ENCODE measurements around the gene AHCYL2.
"Not testable (repeated sequence)": the region's sequence is repeated elsewhere in the genome, so short reads cannot be mapped to it uniquely, and the experiment has no call there.

DNA sequence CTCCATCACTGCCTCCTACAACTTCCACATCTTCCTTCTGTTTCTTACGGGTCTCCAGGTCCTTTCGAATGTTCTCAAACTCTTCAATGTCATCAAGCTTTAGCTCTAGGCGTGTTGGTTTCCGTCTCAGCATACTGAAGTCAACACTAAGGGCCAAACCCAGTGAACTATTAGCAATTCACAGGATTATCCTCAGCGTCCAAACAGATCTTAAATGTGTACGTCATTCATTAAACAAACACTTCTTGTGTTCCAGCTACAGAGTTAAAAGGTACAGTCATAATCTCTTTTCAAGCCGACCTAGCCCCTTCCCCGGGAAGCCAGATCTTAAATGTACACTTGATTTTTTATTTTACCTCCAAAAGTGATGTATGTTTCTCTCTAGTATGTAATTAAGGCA is 185.4 kb downstream of the AHCYL2 start:
- TF ChIP-seq, protein P1, sequence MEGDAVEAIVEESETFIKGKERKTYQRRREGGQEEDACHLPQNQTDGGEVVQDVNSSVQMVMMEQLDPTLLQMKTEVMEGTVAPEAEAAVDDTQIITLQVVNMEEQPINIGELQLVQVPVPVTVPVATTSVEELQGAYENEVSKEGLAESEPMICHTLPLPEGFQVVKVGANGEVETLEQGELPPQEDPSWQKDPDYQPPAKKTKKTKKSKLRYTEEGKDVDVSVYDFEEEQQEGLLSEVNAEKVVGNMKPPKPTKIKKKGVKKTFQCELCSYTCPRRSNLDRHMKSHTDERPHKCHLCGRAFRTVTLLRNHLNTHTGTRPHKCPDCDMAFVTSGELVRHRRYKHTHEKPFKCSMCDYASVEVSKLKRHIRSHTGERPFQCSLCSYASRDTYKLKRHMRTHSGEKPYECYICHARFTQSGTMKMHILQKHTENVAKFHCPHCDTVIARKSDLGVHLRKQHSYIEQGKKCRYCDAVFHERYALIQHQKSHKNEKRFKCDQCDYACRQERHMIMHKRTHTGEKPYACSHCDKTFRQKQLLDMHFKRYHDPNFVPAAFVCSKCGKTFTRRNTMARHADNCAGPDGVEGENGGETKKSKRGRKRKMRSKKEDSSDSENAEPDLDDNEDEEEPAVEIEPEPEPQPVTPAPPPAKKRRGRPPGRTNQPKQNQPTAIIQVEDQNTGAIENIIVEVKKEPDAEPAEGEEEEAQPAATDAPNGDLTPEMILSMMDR (IDR thresholded peaks at IDR 0.05), result not testable (repeated sequence)
- not testable (repeated sequence) for TF ChIP-seq EP300 (IDR thresholded peaks at IDR 0.05; ENCODE audit: low read depth)
